Adrenal gland (tissue), 12 donors: ENCODE data around the gene GPR146. TPM values are rescaled to one million over a fixed set of nuclear protein-coding genes. Genes with fewer than 3 reads are reported as not detected.
"Not testable (repeated sequence)": the region's sequence is repeated elsewhere in the genome, so short reads cannot be mapped to it uniquely, and the experiment has no call there.

ENCODE experiments used
- DNase-seq, 7 donors: peaks; one replicate each; pipeline ENCODE4 v3.0.0-alpha.2; 2019 to 2020
- H3K27ac ChIP-seq, 5 donors: fragments of 200-600 bp; sonication (generic) in 4 of 5; 1 replicate in 3 of 5; 2 replicates in 2 of 5; pipeline versions ENCODE4 v1.5.1 to v1.8.0; 2016 to 2020; ENCODE audit warnings: mild to moderate bottlenecking in 1 of 5
- H3K27me3 ChIP-seq: fragments of 200-600 bp; 2 replicates; pipeline ENCODE4 v1.8.0; 2021
- H3K36me3 ChIP-seq, 2 donors: fragments of 200-600 bp; replicated peaks in 1 of 2; 1 replicate in 1 of 2; 2 replicates in 1 of 2; pipeline versions ENCODE4 v1.5.1 to v1.8.0; 2018 to 2022
- H3K4me1 ChIP-seq, 2 donors: fragments of 200-600 bp; replicated peaks in 1 of 2; 1 replicate in 1 of 2; 2 replicates in 1 of 2; pipeline versions ENCODE4 v1.5.1 to v1.8.0; 2018 to 2021
- H3K4me3 ChIP-seq, 4 donors: fragments of 200-600 bp; sonication (generic) in 3 of 4; one replicate each; pipeline ENCODE4 v1.5.1; 2016 to 2018
- H3K9me3 ChIP-seq, 3 donors: fragments of 200-600 bp; sonication (generic) in 1 of 3; replicated peaks in 1 of 3; 1 replicate in 2 of 3; 2 replicates in 1 of 3; pipeline versions ENCODE4 v1.5.1 to v1.8.0; 2016 to 2021
- CTCF ChIP-seq, 6 experiments: fragments of 450-650 bp in 4 of 6; fragments of 200-600 bp in 2 of 6; sonication (generic) in 1 of 6; IDR thresholded peaks; 1 replicate in 5 of 6; 2 replicates in 1 of 6; pipeline versions ENCODE4 v1.5.1 to v1.8.0; 2016 to 2021; ENCODE audit warnings: antibody characterized with exemption in 6 of 6, mild to moderate bottlenecking in 2 of 6, moderate library complexity in 1 of 6
- POLR2A ChIP-seq, 2 donors: fragments of 450-650 bp; IDR thresholded peaks; one replicate each; pipeline ENCODE4 v1.6.1; 2017; ENCODE audit warnings: antibody characterized with exemption in 2 of 2, mild to moderate bottlenecking in 2 of 2, moderate library complexity in 1 of 2
- WGBS, 4 donors: extraction: QIAGEN DNeasy Blood & Tissue Kit in 2 of 4; methylation state at CpG; one replicate each; pipeline versions ENCODE4 v1.1.5 to v1.1.7; 2013 to 2017; 5-methylcytosine and 5-hydroxymethylcytosine counted together
- intact Hi-C, 2 donors: fragments of 100-400 bp; cut with DNase I; formaldehyde crosslinking; loops; one replicate each; pipeline versions ENCODE4 v1.14.1 to v1.15.0; 2022 to 2023
- polyA plus RNA-seq, 3 donors: library from polyadenylated mRNA; stranded (reverse); fragments of 200-250 nt in 2 of 3; fragments of 350-450 nt in 1 of 3; fragmentation: Illumina TruSeq in 1 of 3; extraction: RNeasy Lipid Tissue Mini Kit (QIAGEN cat#74804) in 1 of 3; gene quantifications; one replicate each; pipeline ENCODE4 v1.2.3, GENCODE V29; 2013 to 2014
- total RNA-seq, 9 donors: library from RNA; depleted of rRNA in 4 of 9; stranded (reverse); fragments of >200 nt in 4 of 9; fragments of 120-200 nt in 1 of 9; fragmentation: NEBNext Ultra II Directional in 1 of 9; extraction: Animal tissue kit (Norgen Biotek cat#: 25700) in 1 of 9; gene quantifications; one replicate each; pipeline versions ENCODE4 v1.1.0 to v1.2.4, GENCODE V29; 2013 to 2023
- donor health status: healthy with polysubstance abuse.
- donor health status: Bipolar disorder and iron deficiency.
- donor health status: DM: yes; HTN: yes; CAD: no.
- donor health status: DM: no; HTN: no; CAD: no.
- donor health status: DM: no; HTN: no; CAD: no.
- donor health status: DM: yes; HTN: yes; CAD: no.

The GPR146 gene
- total and polyA plus RNA-seq, 12 donors = 0.90 to 17.3 (median 8.7) TPM

GRCh38 chr7:1040233-1040632, 4.1 kb upstream of the GPR146 start:
- H3K27me3 ChIP-seq, intact Hi-C loops, H3K27ac ChIP-seq, H3K36me3 ChIP-seq, H3K4me3 ChIP-seq, DNase-seq, H3K9me3 ChIP-seq: not testable (repeated sequence)
- WGBS, 4 donors = 67 to 84% (median 75%) methylated on average over 1 of the region's 1 CpG
- peaks cover 13 to 14% of the 10 kb centered on the region in 2 donors for H3K4me1 ChIP-seq

- Histone ChIP-seq H3K36me3 (no peaks in the 10 kb centered on the region), H3K27ac (no peak overlapping the region), H3K4me1 (peaks cover 16 to 19% of the 10 kb centered on the region in 2 donors), H3K27me3 (no peaks in the 10 kb centered on the region), H3K9me3 (no peaks in the 10 kb centered on the region), H3K4me3 (no peak overlapping the region)
- TF ChIP-seq CTCF (IDR thresholded peaks at IDR 0.05) (no peak), POLR2A (IDR thresholded peaks at IDR 0.05) (no peak)
- intact Hi-C loops = no loop called here
- DNase-seq = peak in 1 of 7 donors; percentile 72
- 56 to 77% (median 70%) methylated on average over 11 to 16 of the region's 16 CpGs for WGBS, 4 donors
Observed at GRCh38 chr7:1040790-1041189, 3.6 kb upstream of the GPR146 start.

- TF ChIP-seq POLR2A (IDR thresholded peaks at IDR 0.05) (no peak), CTCF (IDR thresholded peaks at IDR 0.05) (no peak)
- no peak for DNase-seq
- H3K36me3 ChIP-seq = no peaks in the 10 kb centered on the region
- no peak overlapping the region for H3K27ac ChIP-seq
- H3K4me1 ChIP-seq = peaks cover 16 to 20% of the 10 kb centered on the region in 2 donors
- WGBS, 4 donors = 78 to 89% (median 82%) methylated on average over 14 to 40 of the region's 40 CpGs
- intact Hi-C loops = no loop called here
- no peaks in the 10 kb centered on the region for H3K27me3 ChIP-seq
- H3K9me3 ChIP-seq = no peaks in the 10 kb centered on the region
- H3K4me3 ChIP-seq = no peak overlapping the region
Observed at GRCh38 chr7:1041551-1042491, 2.5 kb upstream of the GPR146 start.

GRCh38 chr7:1042492-1042833, 1.9 kb upstream of the GPR146 start:
- Histone ChIP-seq H3K4me3 (no peak overlapping the region), H3K4me1 (peaks cover 16 to 20% of the 10 kb centered on the region in 2 donors), H3K27ac (no peak overlapping the region), H3K27me3 (no peaks in the 10 kb centered on the region), H3K36me3 (no peaks in the 10 kb centered on the region), H3K9me3 (no peaks in the 10 kb centered on the region)
- intact Hi-C loops = no loop called here
- peak in 1 of 7 donors; percentile 42 for DNase-seq
- WGBS, 4 donors = 53 to 77% (median 71%) methylated on average over 5 to 7 of the region's 7 CpGs
- TF ChIP-seq POLR2A (IDR thresholded peaks at IDR 0.05) (no peak), CTCF (IDR thresholded peaks at IDR 0.05) (no peak)
